ENCODE results near the gene JAK1.

- no peak for TF ChIP-seq POLR2AphosphoS5 (IDR thresholded peaks at IDR 0.05; ENCODE audit: low read depth)
- no peak for TF ChIP-seq CTCF (conservative IDR thresholded peaks at IDR 0.05; ENCODE audit: low read depth in 2 of 2)
- no peak for TF ChIP-seq REST (IDR thresholded peaks at IDR 0.05; ENCODE audit: unreplicated experiment)
- TF ChIP-seq JUNB (IDR thresholded peaks at IDR 0.05; ENCODE audit: unreplicated experiment) = no peak
- TF ChIP-seq EZH2 (IDR thresholded peaks at IDR 0.05; ENCODE audit: low read depth, unreplicated experiment) = peak; percentile 20
Observed at GRCh38 chr1:65002156-65002507, 35.8 kb upstream of the JAK1 start.

All from GM23338 (cell line).